ENCODE measurements around the gene FNIP2.
"Not testable (repeated sequence)": the region's sequence is repeated elsewhere in the genome, so short reads cannot be mapped to it uniquely, and the experiment has no call there.

Gene FNIP2

DNA sequence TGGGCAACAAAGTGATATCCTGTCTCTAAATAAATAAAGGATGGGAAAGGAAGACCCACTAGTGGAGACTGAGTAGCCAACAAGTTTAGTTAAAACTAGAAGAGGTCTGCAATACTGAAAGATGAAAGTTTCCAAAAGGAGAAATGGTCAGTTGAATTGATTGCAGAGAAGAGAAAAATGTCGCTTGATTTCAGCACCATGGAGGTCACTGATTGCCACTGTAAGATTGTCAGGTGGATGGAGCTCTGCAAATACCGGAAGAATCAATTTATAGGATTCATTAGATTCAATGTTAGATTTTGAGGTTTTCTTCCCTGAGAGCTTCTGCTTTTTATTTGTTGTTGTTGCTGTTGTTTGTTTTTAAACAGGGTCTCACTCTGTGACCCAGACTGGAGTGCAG, 5.4 kb upstream of the FNIP2 start:
- DNase-seq, result no peak

DNA sequence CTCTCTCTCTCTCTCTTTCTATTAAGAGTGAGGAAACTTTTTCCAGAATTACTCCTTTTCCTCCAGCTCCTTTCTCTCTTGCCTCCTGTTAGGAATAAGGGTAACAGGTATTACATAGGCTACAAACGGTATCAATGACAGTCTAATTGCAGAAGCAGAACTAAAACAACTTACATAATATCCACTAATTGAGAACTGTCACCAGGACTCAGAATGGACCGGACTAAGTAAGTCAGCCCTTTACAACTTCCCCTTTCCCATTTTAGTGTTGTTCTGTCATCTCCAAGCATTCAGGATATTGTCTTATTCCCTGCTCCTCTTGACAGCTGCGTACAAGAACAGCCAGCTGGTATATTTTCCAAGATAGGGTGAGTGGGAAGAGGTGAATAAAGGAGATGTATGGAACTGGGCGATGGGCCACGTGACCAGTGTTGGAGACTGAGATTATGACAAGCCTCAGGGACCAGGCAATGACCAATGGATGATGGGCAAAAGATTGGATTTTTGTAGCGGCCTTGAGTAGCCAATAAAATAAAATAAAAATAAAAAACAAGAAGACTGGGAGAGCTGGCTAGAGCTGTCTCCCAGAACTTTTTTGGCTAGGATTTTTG, 2.3 kb upstream of the FNIP2 start:
- no peak for DNase-seq

DNA sequence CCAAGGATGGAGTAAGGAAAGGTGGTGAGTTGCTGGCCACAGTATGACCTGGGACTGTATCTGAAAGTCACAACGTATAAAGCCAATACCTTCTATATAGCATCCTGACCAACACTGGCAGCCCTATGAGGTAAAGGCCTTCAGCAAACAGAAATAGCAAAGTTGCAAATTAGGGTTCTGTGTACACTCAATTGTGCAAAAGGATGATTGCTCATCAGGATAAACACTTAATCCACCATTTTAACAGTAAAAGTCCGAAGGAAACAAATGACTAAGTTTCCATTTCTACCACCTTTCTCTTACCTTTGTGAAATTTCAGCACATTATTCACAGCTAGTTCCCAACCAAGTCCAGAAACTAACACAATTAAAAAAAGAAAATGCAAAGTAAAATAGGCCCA, 1.4 kb upstream of the FNIP2 start:
- no peak for DNase-seq

DNA sequence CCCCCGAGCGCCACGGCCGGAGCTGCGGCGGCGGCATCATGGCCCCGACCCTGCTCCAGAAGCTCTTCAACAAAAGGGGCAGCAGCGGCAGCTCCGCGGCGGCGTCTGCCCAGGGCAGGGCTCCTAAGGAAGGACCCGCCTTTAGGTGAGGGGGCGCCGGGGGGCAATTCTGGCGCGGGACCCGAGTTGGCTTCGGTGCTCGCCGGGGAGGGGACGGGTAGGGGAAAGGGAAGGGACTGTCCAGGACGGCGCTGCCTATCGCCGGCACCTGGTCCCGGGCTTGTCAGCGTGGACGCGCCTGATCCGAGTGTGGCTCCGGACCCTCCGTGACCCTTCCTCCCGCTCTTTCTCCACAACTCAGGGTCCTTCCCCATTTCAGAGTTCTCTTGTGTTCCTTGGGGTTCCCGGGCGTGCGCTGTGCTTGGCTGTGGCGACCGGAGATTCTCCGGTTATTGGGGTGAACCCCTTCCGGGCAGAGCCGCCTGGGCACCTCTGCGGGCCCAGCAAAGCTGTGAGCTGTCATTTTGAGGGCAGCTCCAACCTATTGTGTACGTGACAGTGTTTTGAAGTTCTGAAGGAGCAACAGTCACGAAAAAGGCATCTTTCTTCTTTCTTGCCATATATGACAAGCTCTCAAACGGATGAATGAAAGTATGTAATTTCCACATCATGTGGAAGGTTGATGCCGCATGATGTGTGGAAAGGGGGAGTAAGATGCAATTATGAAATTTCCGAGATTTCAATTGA, 522 bp downstream of the FNIP2 start:
- peak; percentile 50 for DNase-seq

DNA sequence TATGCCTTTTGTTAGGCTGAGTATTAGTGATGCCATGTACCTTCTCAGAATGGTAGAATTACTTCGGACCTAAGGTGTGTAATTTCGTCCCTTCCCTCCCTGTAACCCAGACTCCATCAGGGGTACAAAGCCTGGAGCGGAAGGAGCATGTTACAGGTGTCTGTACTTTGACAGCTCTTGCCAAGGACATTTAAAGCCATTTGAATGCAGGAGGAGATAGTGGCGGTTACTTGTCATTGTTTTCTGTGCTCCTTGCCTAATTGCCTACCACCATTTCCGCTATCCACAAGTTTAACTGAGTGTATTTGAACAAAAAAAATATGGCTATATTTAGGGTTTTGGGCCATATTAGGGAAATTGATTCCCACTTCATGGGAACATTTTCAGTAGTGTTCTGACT, 1.8 kb downstream of the FNIP2 start:
- DNase-seq, result no peak

DNA sequence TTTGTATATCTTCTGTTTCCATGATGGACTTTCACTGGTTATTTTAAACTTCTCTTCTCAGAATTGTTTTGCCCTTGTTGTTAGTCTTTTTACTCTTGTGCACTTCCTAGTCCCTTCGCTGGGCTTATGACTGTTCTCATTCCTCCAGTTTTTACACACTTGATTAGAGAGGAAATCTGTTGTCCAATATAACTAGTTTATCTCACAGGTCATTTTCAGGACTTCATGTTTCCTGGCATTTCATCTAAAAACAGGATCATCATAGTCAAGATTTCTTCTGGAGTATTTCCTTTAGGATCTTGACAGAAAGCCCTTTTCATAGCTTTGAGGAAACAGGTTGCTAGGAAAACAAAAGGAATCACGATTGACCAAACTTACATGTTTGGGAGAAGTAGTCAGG, 3.0 kb downstream of the FNIP2 start:
- DNase-seq, result no peak

DNA sequence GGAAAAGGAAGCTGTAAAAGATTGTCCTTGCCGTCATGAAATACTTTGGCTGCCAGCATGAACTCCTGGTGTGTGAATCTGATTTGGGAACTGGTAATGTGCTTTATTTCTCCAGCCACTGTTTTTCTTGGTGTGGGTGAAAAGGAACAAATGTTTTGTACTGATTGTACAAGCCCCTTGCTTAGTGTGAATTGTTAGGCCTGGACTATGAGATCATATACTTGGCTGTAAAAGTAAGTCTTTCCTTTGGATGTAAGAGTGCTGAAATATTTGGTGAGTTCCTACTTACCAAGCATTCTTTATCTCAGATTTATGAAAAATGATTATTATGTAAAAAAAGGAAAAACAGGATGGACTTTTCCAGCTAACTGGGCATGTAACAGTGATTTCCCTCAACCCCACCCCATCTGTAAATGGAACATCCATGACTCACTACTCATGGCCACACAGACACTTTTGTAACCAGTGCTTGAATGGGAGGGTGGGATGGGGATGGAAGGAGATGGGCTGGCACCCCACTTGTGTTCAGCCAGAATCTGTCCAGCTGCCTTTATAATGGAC, 6.3 kb downstream of the FNIP2 start:
- DNase-seq, result no peak

DNA sequence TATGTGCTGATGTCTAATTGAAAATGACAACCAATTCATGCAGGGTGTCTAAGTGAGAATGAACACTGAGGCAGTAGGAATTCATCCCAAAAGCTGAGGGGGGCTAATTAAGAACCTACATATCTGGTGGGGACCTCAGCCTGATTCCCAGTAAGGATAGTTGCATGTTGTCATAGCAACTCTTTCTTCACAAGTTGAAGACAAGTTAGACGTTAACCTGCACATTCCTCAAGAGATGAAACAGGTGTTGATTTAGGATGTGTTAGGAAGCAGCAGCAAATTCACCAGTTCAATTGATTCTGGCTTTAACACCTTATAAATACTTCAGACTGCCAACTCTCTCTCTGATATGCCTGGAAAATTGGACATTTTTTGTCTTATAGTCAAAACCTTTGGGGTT, 7.3 kb downstream of the FNIP2 start:
- no peak for DNase-seq

DNA sequence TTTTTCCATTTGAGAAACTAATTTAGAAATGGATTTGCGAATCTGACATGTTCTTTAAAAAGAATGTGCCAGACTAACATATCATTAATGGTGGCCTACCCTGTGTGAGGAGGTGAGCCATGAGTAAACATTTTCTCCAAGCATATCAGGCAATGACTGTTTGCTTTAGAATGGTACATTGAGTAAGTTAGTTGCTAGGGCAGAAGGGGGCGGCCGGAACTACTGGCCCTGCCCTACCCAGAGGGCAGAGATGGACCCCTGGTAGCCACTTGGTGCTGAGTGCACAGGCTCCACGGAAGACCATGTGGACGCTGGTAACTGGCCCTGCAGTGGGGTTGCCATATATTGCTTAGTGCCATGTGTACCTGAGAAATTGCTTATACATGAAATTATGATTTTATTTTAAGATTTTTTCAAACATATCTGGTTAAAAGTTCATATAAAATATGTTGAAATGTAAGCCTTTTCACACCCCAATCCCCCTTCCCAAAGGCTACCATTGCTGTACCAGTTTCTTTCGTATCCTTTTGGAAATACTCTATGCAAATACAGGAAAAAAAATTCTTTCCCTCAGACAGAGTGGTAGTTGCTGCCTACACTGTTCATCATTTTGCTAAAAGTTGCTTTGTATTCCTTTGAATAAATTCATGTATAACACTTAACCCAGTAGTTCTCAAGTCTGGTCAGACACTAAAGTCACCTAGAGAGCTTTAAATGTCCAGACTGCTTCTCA, 8.8 kb downstream of the FNIP2 start:
- DNase-seq, result no peak

DNA sequence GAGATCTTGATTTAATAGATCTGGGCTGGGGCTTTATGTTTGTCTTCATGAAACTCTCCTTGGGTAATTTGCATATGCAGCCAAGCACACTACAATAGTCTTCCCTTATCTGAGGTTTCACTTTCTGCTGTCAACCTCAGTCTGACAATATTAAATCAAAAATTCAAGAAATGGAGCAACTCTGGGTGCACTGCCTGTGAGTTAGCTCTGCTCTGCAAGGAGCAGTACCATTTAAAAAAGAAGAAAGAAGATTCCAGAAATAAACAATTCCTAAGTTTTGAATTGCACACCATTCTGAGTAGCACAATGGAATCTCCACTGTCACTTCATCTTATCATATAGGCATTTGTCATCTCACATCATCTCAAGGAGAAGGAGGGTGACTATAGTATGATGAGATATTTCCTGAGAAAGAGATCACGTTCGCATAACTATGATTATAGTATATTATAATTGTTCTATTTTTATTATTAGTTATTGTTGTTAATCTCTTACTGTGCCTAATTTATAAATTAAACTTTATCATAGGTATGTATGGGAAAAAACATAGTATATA, 9.4 kb downstream of the FNIP2 start:
- no peak for DNase-seq

DNA sequence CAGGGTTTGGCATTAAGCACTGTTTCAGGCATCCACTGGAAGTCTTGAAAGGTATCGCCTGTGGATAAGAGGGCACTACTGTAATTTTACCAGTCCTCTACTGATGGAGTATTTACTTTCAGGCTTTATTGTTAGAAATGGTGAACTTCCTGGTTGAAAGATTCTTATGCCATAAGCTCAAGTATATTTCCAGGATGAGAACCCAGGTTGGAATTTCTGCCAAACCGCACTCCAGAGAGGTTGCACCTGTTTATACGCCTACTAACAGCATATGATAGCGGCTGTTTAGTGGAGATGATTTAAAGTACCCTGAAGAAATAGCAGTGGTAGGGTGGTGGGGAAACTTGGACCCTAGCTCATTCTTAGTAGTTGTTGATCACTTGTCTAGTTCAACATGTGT, 9.9 kb downstream of the FNIP2 start:
- no peak for DNase-seq

DNA sequence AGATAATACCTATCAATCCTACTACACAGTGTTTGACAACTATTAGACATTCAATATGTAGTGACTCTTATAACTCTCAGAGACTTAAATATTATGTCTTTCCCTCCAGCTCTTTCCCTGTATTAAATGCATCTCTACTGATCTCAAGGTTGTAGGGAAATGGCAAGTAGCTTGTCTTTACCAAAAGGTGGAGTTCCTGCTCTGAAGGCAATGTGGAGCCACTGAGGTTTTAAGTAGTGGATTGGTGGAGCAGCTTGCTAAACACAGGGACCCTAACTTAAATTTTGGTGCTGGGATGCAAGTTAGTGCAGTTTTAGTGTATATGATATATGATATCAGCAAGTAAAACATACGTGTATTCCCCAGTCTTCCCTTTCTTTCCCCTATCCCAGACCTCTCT, 13.1 kb downstream of the FNIP2 start:
- DNase-seq, result peak; percentile 36

DNA sequence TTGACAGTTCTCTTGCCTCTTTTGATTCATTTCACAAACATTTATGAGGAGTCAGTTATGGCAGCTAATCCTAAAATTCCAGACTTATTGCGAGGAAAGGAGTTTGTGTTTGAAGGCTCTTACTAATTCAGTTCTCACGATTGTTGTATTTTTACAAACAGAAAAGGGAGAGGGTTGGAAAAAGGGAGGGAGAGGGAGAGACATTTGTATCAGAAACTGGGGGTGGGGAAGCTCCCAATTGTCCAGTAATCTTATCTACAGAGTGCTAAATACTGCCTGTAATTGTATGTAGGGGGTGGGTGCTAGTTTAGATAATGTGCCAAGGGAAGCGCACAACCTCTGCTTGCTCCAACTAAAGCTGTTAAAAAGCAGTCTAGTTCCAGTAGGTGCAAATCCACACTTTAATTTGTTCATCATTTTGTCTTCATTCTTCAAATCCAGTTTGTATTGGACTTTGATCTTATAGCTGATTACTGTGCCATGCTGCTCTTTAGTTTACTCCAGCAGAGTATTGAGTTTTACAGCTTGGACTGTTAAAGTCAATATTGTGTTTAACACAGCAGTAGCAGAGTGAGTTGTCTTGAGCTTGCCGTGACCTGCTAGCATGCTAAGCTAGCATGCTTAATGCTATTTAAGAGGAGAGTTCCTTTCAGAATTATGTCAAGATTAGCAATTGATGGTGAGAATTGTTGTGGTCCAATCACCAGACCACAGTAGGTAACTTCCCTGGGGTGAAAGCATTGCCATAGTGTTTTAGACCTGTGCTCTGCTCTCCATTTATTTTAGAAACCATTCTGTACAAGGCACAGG, 13.9 kb downstream of the FNIP2 start:
- DNase-seq, result peak; percentile 68

DNA sequence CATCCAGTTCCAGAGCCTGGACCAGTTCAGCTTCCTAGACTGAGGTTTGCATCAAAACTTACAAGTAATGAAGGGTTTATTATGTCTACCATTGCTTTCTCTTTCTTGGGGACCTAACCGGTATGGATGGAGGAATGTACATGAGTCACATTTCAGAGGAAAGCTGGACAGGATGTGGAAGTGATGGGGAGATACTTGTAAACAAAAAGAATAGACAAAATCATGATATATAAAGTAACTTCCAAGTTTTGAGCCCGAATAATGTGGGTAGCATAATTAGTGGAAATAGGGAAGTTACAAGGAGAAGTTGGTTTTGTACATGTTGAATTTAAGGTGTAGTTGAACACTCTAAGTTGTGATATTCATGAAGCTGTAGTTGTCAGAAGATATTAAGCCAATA, 15.0 kb downstream of the FNIP2 start:
- no peak for DNase-seq

DNA sequence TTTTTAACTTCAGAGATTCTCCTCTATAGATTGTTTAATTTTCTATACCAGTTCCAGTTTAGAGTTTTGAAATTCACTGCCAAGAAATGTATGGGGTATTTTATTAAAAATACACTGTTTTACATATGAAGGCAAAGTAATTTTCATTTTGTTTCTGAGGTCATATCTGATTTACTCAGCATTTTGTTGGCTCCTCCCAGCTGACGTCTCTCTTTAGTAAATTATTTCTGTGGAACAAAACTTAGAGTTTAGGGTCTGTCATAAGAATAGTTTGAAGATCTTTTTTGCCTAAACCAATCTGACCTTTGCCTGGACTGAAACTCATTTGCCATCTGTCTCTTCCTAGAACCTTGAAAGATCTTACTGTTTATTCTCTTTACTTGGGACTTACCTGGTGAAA, 16.9 kb downstream of the FNIP2 start:
- DNase-seq, result no peak

DNA sequence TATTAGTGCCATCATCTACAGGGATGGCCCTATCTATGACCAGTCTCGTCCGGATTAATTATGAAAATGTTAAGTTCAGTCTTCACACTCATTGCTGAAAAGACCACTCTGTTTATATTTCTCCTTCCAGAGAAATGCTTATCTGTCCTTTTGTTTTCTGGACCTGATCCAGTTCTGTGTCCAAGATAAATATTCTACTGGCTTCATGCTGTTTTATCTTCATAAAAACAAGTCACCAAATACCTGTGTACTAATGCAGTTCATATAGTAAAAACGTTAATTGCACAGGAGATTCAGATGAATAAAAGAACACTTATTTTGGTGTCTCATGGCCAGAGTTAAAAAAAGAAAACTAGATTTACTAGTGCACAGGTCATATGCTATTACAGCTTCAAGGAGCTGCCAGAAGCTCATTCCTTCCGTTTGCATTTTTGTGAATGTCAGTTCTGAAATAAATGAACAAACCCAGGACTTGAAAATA, 17.3 kb downstream of the FNIP2 start:
- peak; percentile 57 for DNase-seq

DNA sequence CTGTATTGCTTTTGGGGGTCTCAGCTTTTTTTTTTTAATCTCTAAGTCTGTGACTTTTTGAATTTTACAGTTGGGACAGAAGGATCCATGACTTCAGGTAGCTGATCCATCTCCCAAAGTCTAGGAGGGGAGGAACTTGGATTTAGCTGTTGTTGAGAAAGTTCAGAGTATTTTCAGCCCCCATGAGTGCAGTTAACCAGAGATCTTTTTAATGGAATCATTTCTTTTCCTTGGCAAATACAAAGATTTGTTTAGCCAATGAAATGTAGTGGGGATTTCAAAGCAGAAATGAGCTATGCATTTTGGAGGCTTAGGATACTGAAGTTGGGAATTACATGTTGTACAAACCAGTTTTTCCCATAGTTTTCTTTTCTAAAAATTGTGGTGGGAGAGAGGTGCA, 18.1 kb downstream of the FNIP2 start:
- no peak for DNase-seq

DNA sequence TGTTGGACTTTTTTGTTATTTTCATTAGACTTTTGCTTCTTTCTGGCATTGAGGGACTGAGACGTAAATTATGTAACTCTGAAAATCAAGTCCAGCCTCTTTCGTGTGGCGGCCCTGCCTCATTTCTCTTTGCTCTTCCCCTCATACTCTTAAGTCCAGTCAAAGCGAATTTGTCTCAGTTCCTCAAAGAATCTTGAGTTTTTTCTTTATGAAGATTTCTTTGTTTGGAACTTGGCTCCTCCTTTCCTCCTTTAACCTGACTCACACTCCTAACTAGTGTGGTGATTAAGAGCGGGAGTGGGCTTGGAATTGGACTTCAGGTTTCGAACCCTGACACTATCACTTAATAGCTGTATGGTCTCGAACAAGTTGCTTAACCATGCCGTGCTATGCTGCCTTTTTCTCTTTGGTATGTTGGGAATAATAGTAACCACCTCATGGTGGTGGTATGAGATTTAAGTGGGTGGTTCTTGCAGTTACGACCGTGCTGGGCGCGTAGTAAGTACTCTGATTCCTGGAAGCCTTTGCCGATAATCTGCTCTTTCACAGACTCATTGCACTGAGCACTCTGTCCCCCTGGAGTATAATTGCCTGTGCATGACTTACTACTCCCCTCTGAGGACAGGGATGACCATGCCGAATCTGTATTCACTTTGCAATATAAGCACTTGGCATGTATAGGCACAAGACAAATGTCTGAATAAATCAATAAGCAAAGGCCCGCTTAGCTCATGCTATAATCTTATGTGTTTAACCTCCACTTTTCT, 19.1 kb downstream of the FNIP2 start:
- no peak for DNase-seq

DNA sequence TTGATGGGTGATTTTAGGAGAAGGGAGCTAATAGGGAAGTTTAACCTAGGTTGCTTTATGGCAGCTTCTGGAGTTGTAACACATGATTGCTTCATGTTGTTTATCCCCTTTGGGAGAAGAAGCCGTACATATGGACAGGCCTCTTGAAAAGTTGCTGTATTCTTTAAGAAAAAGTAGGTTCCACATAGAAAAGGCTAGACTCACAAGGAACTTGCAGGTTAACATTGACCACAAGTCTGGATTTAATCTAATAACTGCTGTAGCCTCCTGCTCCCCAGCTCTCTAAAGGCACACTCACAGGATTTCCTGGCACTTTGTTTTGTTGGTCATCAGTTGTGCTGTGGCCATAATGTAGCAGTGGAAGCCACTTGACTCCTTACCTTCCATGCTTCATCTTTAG, 19.7 kb downstream of the FNIP2 start:
- no peak for DNase-seq

DNA sequence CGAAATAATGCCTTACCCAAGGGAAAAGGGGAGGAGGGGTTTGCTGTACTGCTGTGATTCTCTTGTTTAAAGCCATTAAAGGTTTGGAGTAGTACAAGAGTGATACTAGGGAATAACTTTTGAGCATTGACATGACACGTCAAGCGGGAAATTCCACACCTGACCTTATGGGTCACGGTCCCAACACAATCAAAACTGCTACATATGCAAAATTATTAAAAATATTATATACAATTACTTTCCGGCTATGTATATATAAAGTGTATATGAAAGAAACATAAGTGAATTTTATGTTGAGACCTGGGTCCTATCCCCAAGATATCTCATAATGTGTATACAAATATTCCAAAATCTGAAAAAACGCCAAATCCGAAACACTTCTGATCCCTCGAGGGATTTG, 21.0 kb downstream of the FNIP2 start:
- no peak for DNase-seq

DNA sequence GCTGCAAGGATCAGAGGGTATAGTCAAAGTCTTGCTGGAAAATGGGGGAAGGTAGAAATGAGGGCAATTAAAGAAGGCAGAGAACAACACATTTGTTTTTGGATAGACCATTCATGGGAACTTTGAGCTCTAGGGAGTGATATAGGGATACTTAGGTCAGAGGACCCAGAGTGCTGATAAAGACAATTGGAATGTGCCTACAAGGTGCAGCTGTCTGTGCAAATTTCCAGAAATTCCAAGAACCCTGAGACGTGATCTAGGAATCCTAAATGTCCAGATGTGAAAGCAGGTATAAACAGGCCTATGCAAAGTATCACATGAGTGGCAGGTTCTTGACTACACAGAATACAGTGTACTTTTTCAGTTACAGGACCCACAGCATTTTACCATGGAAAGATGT, 24.2 kb downstream of the FNIP2 start:
- no peak for DNase-seq

DNA sequence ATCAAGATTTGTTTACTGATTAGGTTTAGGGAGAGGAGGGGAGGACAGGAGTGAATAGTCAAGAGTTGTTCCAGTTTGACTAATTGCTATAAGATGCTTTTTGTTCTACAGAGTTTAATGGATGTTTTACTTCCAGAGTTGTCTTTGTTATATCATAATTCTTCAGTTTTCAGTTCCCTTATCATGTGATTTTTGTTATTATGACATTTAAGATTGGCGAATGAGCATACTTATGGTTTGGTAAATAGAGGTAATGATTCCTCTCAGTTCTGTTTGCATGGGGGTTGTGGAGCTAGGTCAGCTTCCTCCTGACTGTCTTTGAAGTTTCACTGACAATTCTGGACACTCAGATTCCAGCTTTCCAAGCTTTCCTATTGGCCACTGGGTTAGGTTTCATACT, 24.6 kb downstream of the FNIP2 start:
- not testable (repeated sequence) for DNase-seq

Measured in hematopoietic multipotent progenitor cell treated with erythropoietin and hydrocortisone succinate and interleukin-3 and kit ligand, for 8 days (in vitro differentiated cells).